ENCODE data around the gene TRIM44.

Gene TRIM44

DNA sequence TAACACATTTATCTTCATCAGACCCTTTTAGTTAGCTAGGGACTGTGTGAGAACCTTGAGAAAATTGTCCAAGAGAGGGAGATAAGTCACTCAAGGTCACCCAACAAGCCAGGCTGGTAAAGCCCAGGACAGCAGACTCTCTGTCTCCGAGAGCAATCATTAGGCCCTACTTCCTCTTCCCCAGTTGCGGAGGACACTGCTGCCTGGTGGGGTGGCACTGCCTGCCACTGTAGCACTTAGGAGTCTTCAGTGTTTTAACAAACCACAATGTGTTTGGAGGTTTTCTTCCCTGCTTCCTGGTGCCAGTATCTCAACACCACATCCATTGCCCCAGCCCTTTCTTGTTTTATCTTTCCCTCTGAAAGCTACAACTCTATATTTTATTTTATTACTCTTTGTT, 149.2 kb downstream of the TRIM44 start:
- Histone ChIP-seq H3K79me2 (ENCODE audit: insufficient read depth, low read length) (no peaks in the 10 kb centered on the region), H3K9me3 (ENCODE audit: insufficient read depth, low read depth, low read length) (no peaks in the 10 kb centered on the region), H3K9me2 (replicated peaks; ENCODE audit: low read depth, low read length) (no peaks in the 10 kb centered on the region), H3F3A (ENCODE audit: low read depth) (0 out of 2 replicates have a peak, but pooled peaks cover 5% of the 10 kb centered on the region), H2AFZ (ENCODE audit: low read length) (no peak overlapping the region), H3K9ac (ENCODE audit: low read depth, low read length, poor library complexity, severe bottlenecking) (no peak overlapping the region), H3K27me3 (ENCODE audit: insufficient read depth, low read length, poor library complexity, severe bottlenecking) (no peaks in the 10 kb centered on the region), H3K4me3 (ENCODE audit: low read length, poor library complexity, severe bottlenecking) (peak overlapping the region; percentile 34), H3K4me1 (ENCODE audit: insufficient read depth, low read length, poor library complexity, severe bottlenecking) (peaks cover 26% of the 10 kb centered on the region), H3K4me2 (ENCODE audit: low read depth, low read length, poor library complexity, severe bottlenecking) (peak overlapping the region; percentile 57), H3K36me3 (ENCODE audit: insufficient read depth, low read length) (peaks cover 23% of the 10 kb centered on the region; the same call in 1 of the 2 replicates), H4K20me1 (ENCODE audit: insufficient read depth, low read length, poor library complexity, severe bottlenecking) (no peaks in the 10 kb centered on the region)
- TF ChIP-seq CTCF (conservative IDR thresholded peaks at IDR 0.05; ENCODE audit: low read length) (peak; percentile 21), EZH2phosphoT487 (IDR thresholded peaks at IDR 0.05; ENCODE audit: borderline replicate concordance) (no peak)

DNA sequence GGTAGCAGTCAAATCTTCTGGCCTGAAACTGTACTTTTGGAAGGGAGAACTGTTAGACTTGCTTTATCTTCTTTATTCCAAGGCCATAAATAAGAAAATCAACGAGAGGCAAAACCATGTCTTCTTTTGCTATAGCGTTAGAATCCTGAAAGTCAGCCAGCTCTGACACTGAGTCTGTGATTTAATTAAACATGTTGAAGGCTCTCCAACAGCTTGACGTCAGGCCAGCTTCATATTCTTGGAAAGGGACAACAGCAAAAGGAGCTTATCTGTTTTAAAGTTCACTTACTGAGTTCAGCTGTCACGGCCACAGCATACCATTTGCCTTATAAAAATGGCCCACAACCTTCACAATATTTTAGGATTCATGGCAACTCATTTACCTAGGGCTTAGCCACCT, 150.3 kb downstream of the TRIM44 start:
- H3K79me2 ChIP-seq (ENCODE audit: insufficient read depth, low read length): no peaks in the 10 kb centered on the region
- no peaks in the 10 kb centered on the region for H3K27me3 ChIP-seq (ENCODE audit: insufficient read depth, low read length, poor library complexity, severe bottlenecking)
- H3K4me2 ChIP-seq (ENCODE audit: low read depth, low read length, poor library complexity, severe bottlenecking): peak overlapping the region; percentile 57
- no peak for TF ChIP-seq EZH2phosphoT487 (IDR thresholded peaks at IDR 0.05; ENCODE audit: borderline replicate concordance)
- peaks cover 26% of the 10 kb centered on the region for H3K4me1 ChIP-seq (ENCODE audit: insufficient read depth, low read length, poor library complexity, severe bottlenecking)
- H4K20me1 ChIP-seq (ENCODE audit: insufficient read depth, low read length, poor library complexity, severe bottlenecking): no peaks in the 10 kb centered on the region
- H3K4me3 ChIP-seq (ENCODE audit: low read length, poor library complexity, severe bottlenecking): peak overlapping the region; percentile 34
- H3F3A ChIP-seq (ENCODE audit: low read depth): 0 out of 2 replicates have a peak, but pooled peaks cover 5% of the 10 kb centered on the region
- peak overlapping the region; percentile 25 for H3K9ac ChIP-seq (ENCODE audit: low read depth, low read length, poor library complexity, severe bottlenecking)
- H2AFZ ChIP-seq (ENCODE audit: low read length): no peak overlapping the region
- no peaks in the 10 kb centered on the region for H3K9me2 ChIP-seq (replicated peaks; ENCODE audit: low read depth, low read length)
- peaks cover 23% of the 10 kb centered on the region; the same call in 1 of the 2 replicates for H3K36me3 ChIP-seq (ENCODE audit: insufficient read depth, low read length)
- no peaks in the 10 kb centered on the region for H3K9me3 ChIP-seq (ENCODE audit: insufficient read depth, low read depth, low read length)

GRCh38 chr11:35814081-35814695, 151.6 kb downstream of the TRIM44 start:
- H3K4me3 ChIP-seq (ENCODE audit: low read length, poor library complexity, severe bottlenecking): no peak overlapping the region

More at GRCh38 chr11:35814081-35814695, 151.6 kb downstream of the TRIM44 start:
- peaks cover 16% of the 10 kb centered on the region; the same call in 1 of the 2 replicates for H3K36me3 ChIP-seq (ENCODE audit: insufficient read depth, low read length)
- peaks cover 26% of the 10 kb centered on the region for H3K4me1 ChIP-seq (ENCODE audit: insufficient read depth, low read length, poor library complexity, severe bottlenecking)
- H3K4me2 ChIP-seq (ENCODE audit: low read depth, low read length, poor library complexity, severe bottlenecking): no peak overlapping the region
- no peaks in the 10 kb centered on the region for H3K9me2 ChIP-seq (replicated peaks; ENCODE audit: low read depth, low read length)
- H3K79me2 ChIP-seq (ENCODE audit: insufficient read depth, low read length): no peaks in the 10 kb centered on the region
- TF ChIP-seq CTCF (conservative IDR thresholded peaks at IDR 0.05; ENCODE audit: low read length) (no peak), EZH2phosphoT487 (IDR thresholded peaks at IDR 0.05; ENCODE audit: borderline replicate concordance) (no peak)
- 0 out of 2 replicates have a peak, but pooled peaks cover 5% of the 10 kb centered on the region for H3F3A ChIP-seq (ENCODE audit: low read depth)
- H3K9ac ChIP-seq (ENCODE audit: low read depth, low read length, poor library complexity, severe bottlenecking): no peak overlapping the region
- no peak overlapping the region for H2AFZ ChIP-seq (ENCODE audit: low read length)
- H3K9me3 ChIP-seq (ENCODE audit: insufficient read depth, low read depth, low read length): no peaks in the 10 kb centered on the region
- no peaks in the 10 kb centered on the region for H4K20me1 ChIP-seq (ENCODE audit: insufficient read depth, low read length, poor library complexity, severe bottlenecking)
- H3K27me3 ChIP-seq (ENCODE audit: insufficient read depth, low read length, poor library complexity, severe bottlenecking): no peaks in the 10 kb centered on the region

Data from Loucy (cell line).